IPS-20b (cell line): Measurements from ENCODE around the gene LSM7.

Experiments
- H3K27ac ChIP-seq: one replicate; pipeline ENCODE4 v1.5.1; 2013; ENCODE audit warnings: low read length
- H3K27me3 ChIP-seq: 2 replicates; pipeline ENCODE4 v1.6.1; 2013; ENCODE audit warnings: mild to moderate bottlenecking, low read length, inconsistent platforms; ENCODE audit not compliant: insufficient read depth
- H3K36me3 ChIP-seq: 2 replicates; pipeline ENCODE4 v1.6.1; 2013; ENCODE audit warnings: low read depth, mild to moderate bottlenecking, inconsistent platforms, low read length, moderate library complexity; ENCODE audit not compliant: insufficient read depth
- H3K4me1 ChIP-seq: 2 replicates; pipeline ENCODE4 v1.6.1; 2013; ENCODE audit warnings: mild to moderate bottlenecking, control low read depth, inconsistent platforms, low read length, moderate library complexity; ENCODE audit not compliant: insufficient read depth
- H3K4me3 ChIP-seq: 2 replicates; pipeline ENCODE4 v1.5.1; 2013; ENCODE audit warnings: mild to moderate bottlenecking, low read length, inconsistent platforms
- H3K9ac ChIP-seq: 2 replicates; pipeline ENCODE4 v1.6.1; 2013; ENCODE audit warnings: low read depth, mild to moderate bottlenecking, inconsistent platforms, low read length, moderate library complexity
- H3K9me3 ChIP-seq: 2 replicates; pipeline ENCODE4 v1.6.1; 2013; ENCODE audit warnings: mild to moderate bottlenecking, low read depth, low read length, inconsistent platforms; ENCODE audit not compliant: insufficient read depth

Gene LSM7

GRCh38 chr19:2276429-2276986 is 51.9 kb downstream of the LSM7 start:
- H3K27ac ChIP-seq = no peak overlapping the region
- no peaks in the 10 kb centered on the region for H3K9me3 ChIP-seq
- H3K4me3 ChIP-seq = no peak overlapping the region
- H3K27me3 ChIP-seq = peaks cover under 1% of the 10 kb centered on the region; the same call in 1 of the 2 replicates
- no peak overlapping the region for H3K9ac ChIP-seq
- peaks cover 22% of the 10 kb centered on the region for H3K36me3 ChIP-seq
- H3K4me1 ChIP-seq = no peaks in the 10 kb centered on the region

- no peak overlapping the region for H3K27ac ChIP-seq
- no peaks in the 10 kb centered on the region for H3K4me1 ChIP-seq
- H3K9me3 ChIP-seq = no peaks in the 10 kb centered on the region
- no peak overlapping the region for H3K4me3 ChIP-seq
- H3K9ac ChIP-seq = no peak overlapping the region
- H3K36me3 ChIP-seq = peaks cover 26% of the 10 kb centered on the region
- no peaks in the 10 kb centered on the region for H3K27me3 ChIP-seq
Measured at GRCh38 chr19:2275588-2276428, 52.6 kb downstream of the LSM7 start.

GRCh38 chr19:2274931-2275535 is 53.4 kb downstream of the LSM7 start:
- H3K36me3 ChIP-seq = peaks cover 26% of the 10 kb centered on the region
- no peak overlapping the region for H3K9ac ChIP-seq
- H3K27me3 ChIP-seq = no peaks in the 10 kb centered on the region
- no peaks in the 10 kb centered on the region for H3K4me1 ChIP-seq
- H3K27ac ChIP-seq = no peak overlapping the region
- H3K9me3 ChIP-seq = no peaks in the 10 kb centered on the region
- H3K4me3 ChIP-seq = no peak overlapping the region

- no peak overlapping the region; the same call in 1 of the 2 replicates for H3K9ac ChIP-seq
- no peaks in the 10 kb centered on the region for H3K4me1 ChIP-seq
- H3K27me3 ChIP-seq = no peaks in the 10 kb centered on the region
- no peaks in the 10 kb centered on the region for H3K9me3 ChIP-seq
- H3K4me3 ChIP-seq = peak overlapping the region; percentile 31; the same call in 1 of the 2 replicates
- H3K36me3 ChIP-seq = peaks cover 26% of the 10 kb centered on the region
- H3K27ac ChIP-seq = no peak overlapping the region
Measured at GRCh38 chr19:2274185-2274711, 54.1 kb downstream of the LSM7 start.

- no peaks in the 10 kb centered on the region for H3K27me3 ChIP-seq
- no peaks in the 10 kb centered on the region for H3K9me3 ChIP-seq
- H3K4me3 ChIP-seq = peak overlapping the region; percentile 56
- H3K27ac ChIP-seq = no peak overlapping the region
- H3K36me3 ChIP-seq = peaks cover 26% of the 10 kb centered on the region
- H3K9ac ChIP-seq = peak overlapping the region; percentile 56
- no peaks in the 10 kb centered on the region for H3K4me1 ChIP-seq
Measured at GRCh38 chr19:2273356-2274184, 54.8 kb downstream of the LSM7 start.
